GM12878 (cell line): ENCODE results near the gene STARD13. TPM values are rescaled to one million over a fixed set of nuclear protein-coding genes. Genes with fewer than 3 reads are reported as not detected.

ENCODE experiments used
- ATAC-seq: fragments of 200-7000 bp; cut with Tn5 transposase; 3 replicates; pipeline ENCODE4 v1.9.1; 2020; ENCODE audit warnings: mild to moderate bottlenecking, moderate library complexity
- BruUV-seq: library from RNA; stranded (reverse); fragments of 400-500 nt; replicated peaks from 2 replicates; lab custom pipeline; 2021; lab: Mats Ljungman, UMichigan
- CTCF ChIA-PET: fragments of 300-600 bp; sonication (Branson Sonifier 250); formaldehyde crosslinking; extraction: SDS; loops from one replicate; lab custom pipeline; 2021; ENCODE audit warnings: inconsistent platforms; lab: Yijun Ruan, JAX
- POLR2A ChIA-PET: fragments of 350-600 bp; formaldehyde crosslinking; extraction: SDS; loops from one replicate; lab custom pipeline; 2021; ENCODE audit warnings: inconsistent platforms; lab: Charles Lee
- RAD21 ChIA-PET: fragments of 300-600 bp; sonication (Branson Sonifier 250); formaldehyde crosslinking; loops from one replicate; lab custom pipeline; 2023; ENCODE audit warnings: antibody characterized with exemption; ENCODE audit not compliant: unreplicated experiment; lab: Charles Lee
- SMC1A ChIA-PET: fragments of 300-600 bp; sonication (Branson Sonifier 250); formaldehyde crosslinking; loops from one replicate; lab custom pipeline; 2023; ENCODE audit not compliant: unreplicated experiment, uncharacterized antibody; lab: Charles Lee
- DNase-seq: peaks from one replicate; pipeline ENCODE4 v3.0.0-alpha.2; 2011; ENCODE audit warnings: low read depth, low spot score
- FAIRE-seq: peaks from 3 replicates; lab custom pipeline; 2011; peaks lifted over from hg19 to GRCh38; lab: Jason Lieb, UNC
- H2AFZ ChIP-seq: 2 replicates; pipeline ENCODE4 v1.6.0; 2011; ENCODE audit warnings: low read depth, low read length, control low read depth; ENCODE audit not compliant: control insufficient read depth
- H3K27ac ChIP-seq: 2 replicates; pipeline ENCODE4 v1.5.1; 2011; ENCODE audit warnings: control low read depth; ENCODE audit not compliant: control insufficient read depth, insufficient read depth
- H3K27me3 ChIP-seq, 2 experiments: replicated peaks in 1 of 2; 2 replicates each; pipeline versions ENCODE4 v1.6.0 to v1.6.1; 2011; ENCODE audit warnings: low read length in 1 of 2; ENCODE audit not compliant: control insufficient read depth in 2 of 2, insufficient read depth in 2 of 2
- H3K36me3 ChIP-seq, 2 experiments: 2 replicates each; pipeline ENCODE4 v1.5.1; 2011; ENCODE audit warnings: low read length in 1 of 2; ENCODE audit not compliant: control insufficient read depth in 2 of 2, insufficient read depth in 2 of 2
- H3K4me1 ChIP-seq: 2 replicates; pipeline ENCODE4 v1.6.1; 2011; ENCODE audit warnings: mild to moderate bottlenecking, low read length, moderate library complexity, mixed read lengths; ENCODE audit not compliant: control insufficient read depth, insufficient read depth
- H3K4me2 ChIP-seq: 2 replicates; pipeline ENCODE4 v1.6.0; 2011; ENCODE audit warnings: control low read depth; ENCODE audit not compliant: control insufficient read depth, insufficient read depth
- H3K4me3 ChIP-seq: fragments of 200-600 bp; sonication (generic); 2 replicates; pipeline ENCODE4 v1.5.1; 2016
- H3K79me2 ChIP-seq: 2 replicates; pipeline ENCODE4 v1.6.0; 2011; ENCODE audit warnings: low read length; ENCODE audit not compliant: control insufficient read depth, insufficient read depth
- H3K9ac ChIP-seq: 2 replicates; pipeline ENCODE4 v1.8.0; 2011; ENCODE audit warnings: low read length, control low read depth, mixed read lengths; ENCODE audit not compliant: control insufficient read depth, insufficient read depth
- H3K9me3 ChIP-seq: replicated peaks from 3 replicates; pipeline ENCODE4 v1.5.1; 2011; ENCODE audit warnings: mild to moderate bottlenecking, low read length; ENCODE audit not compliant: control insufficient read depth, insufficient read depth
- H4K20me1 ChIP-seq: 2 replicates; pipeline ENCODE4 v1.6.0; 2011; ENCODE audit not compliant: control insufficient read depth, insufficient read depth
- CEBPB ChIP-seq, 2 experiments: fragments of 150-350 bp in 1 of 2; IDR thresholded peaks; 2 replicates each; pipeline ENCODE4 v1.6.1; 2012 to 2014; ENCODE audit warnings: low read depth in 2 of 2, low read length in 2 of 2, borderline replicate concordance in 1 of 2, inconsistent platforms in 1 of 2
- HDAC6 ChIP-seq: fragments of 200-600 bp; sonication (generic); IDR thresholded peaks from one replicate; pipeline ENCODE4 v1.8.0; 2017; ENCODE audit warnings: antibody characterized with exemption; ENCODE audit not compliant: unreplicated experiment
- LARP7 ChIP-seq: fragments of 450-650 bp; IDR thresholded peaks from 2 replicates; pipeline ENCODE4 v1.6.1; 2017; ENCODE audit warnings: mild to moderate bottlenecking
- MEF2B ChIP-seq: fragments of 450-650 bp; IDR thresholded peaks from 2 replicates; pipeline ENCODE4 v1.6.1; 2018; ENCODE audit warnings: mild to moderate bottlenecking, moderate library complexity; ENCODE audit not compliant: partially characterized antibody, poor library complexity, severe bottlenecking
- NRF1 ChIP-seq: conservative IDR thresholded peaks from 2 replicates; pipeline ENCODE4 v1.6.1; 2011; ENCODE audit warnings: mild to moderate bottlenecking, low read depth, low read length, improper control_type of control experiment
- POLR2AphosphoS2 ChIP-seq: IDR thresholded peaks from 2 replicates; pipeline ENCODE4 v1.6.1; 2011; ENCODE audit warnings: low read depth, mild to moderate bottlenecking, low read length, improper control_type of control experiment, moderate library complexity
- RAD51 ChIP-seq: fragments of 450-650 bp; IDR thresholded peaks from 2 replicates; pipeline ENCODE4 v1.6.1; 2016; ENCODE audit warnings: moderate library complexity, mild to moderate bottlenecking, inconsistent platforms
- RELB ChIP-seq: fragments of 450-650 bp; IDR thresholded peaks from 2 replicates; pipeline ENCODE4 v1.6.1; 2017; ENCODE audit warnings: low read depth, mild to moderate bottlenecking, moderate library complexity
- SMC3 ChIP-seq: IDR thresholded peaks from 2 replicates; pipeline ENCODE4 v1.6.1; 2011; ENCODE audit warnings: low read length, improper control_type of control experiment, borderline replicate concordance
- SREBF1 ChIP-seq: IDR thresholded peaks from 2 replicates; pipeline ENCODE4 v1.6.1; 2012; ENCODE audit warnings: mild to moderate bottlenecking, low read length
- SREBF2 ChIP-seq: IDR thresholded peaks from 2 replicates; pipeline ENCODE4 v1.6.1; 2012; ENCODE audit warnings: mild to moderate bottlenecking, low read length
- STAT1 ChIP-seq: fragments of 450-650 bp; conservative IDR thresholded peaks from 2 replicates; pipeline ENCODE4 v1.6.1; 2014; ENCODE audit warnings: antibody characterized with exemption, mild to moderate bottlenecking
- TAF1 ChIP-seq: IDR thresholded peaks from 2 replicates; pipeline ENCODE4 v1.6.1; 2011; ENCODE audit warnings: mild to moderate bottlenecking, low read depth, low read length, borderline replicate concordance
- WGBS: methylation state at CpG from one replicate; pipeline ENCODE4 v1.1.6; 2016; ENCODE audit warnings: low lambda C conversion rate; ENCODE audit not compliant: insufficient replicate concordance, insufficient coverage; ENCODE audit errors: missing lambda C conversion rate; 5-methylcytosine and 5-hydroxymethylcytosine counted together
- in situ Hi-C: fragments of 300-500 bp; cut with MboI; formaldehyde crosslinking; loops from 9 replicates; pipeline ENCODE4 v1.14.3; 2018; ENCODE audit warnings: mixed read lengths
- intact Hi-C: fragments of 100-400 bp; cut with micrococcal nuclease; formaldehyde crosslinking; loops from one replicate; pipeline ENCODE4 v1.14.2; 2022; ENCODE audit not compliant: unreplicated experiment
- polyA plus RNA-seq, 11 experiments: library from polyadenylated mRNA; depleted of rRNA in 4 of 11; unstranded in 6 of 11; stranded (reverse) in 5 of 11; fragments of >200 nt; fragmentation: Nextera tagmentation in 4 of 11; fragmentation: Illumina TruSeq in 1 of 11; extraction: Ambion mirVana in 4 of 11; extraction: Trizol in 1 of 11; gene quantifications; 1 replicate in 1 of 11; 2 replicates in 10 of 11; pipeline versions ENCODE4 v1.2.1 to v1.2.3, GENCODE V29; 2011 to 2016; ENCODE audit warnings: inconsistent platforms in 2 of 11, missing spikeins in 2 of 11, low read depth in 1 of 11
- total RNA-seq, 4 experiments: library from RNA; depleted of rRNA in 3 of 4; stranded (reverse); fragments of >200 nt in 3 of 4; fragmentation: Illumina TruSeq in 1 of 4; extraction: Trizol in 1 of 4; gene quantifications; 2 replicates each; pipeline versions ENCODE4 v1.2.1 to v1.2.3, GENCODE V29; 2013 to 2021

The STARD13 gene
- total and polyA plus RNA-seq, 10 of the 15 experiments (the other 5 are each of a cell fraction or from before 2014, with no cell fraction given) = 4.0 to 41.6 (median 10.1) TPM

GRCh38 chr13:33279414-33280278 is 5.9 kb downstream of the STARD13 start (continued):
- no peak for TF ChIP-seq RAD51
- TF ChIP-seq MEF2B = no peak
- no peak for TF ChIP-seq POLR2AphosphoS2
- no peak for TF ChIP-seq SREBF2
- TF ChIP-seq RELB = no peak

GRCh38 chr13:33278913-33279312 is 6.6 kb downstream of the STARD13 start:
- no peak overlapping the region for H3K27ac ChIP-seq
- no peak overlapping the region for H3K4me3 ChIP-seq
- CTCF ChIA-PET = no interaction called here
- no peaks in the 10 kb centered on the region for H3K36me3 ChIP-seq
- in situ Hi-C loops (no loop called here), intact Hi-C loops (no loop called here)
- H3K27me3 ChIP-seq = no peaks in the 10 kb centered on the region
- H3K79me2 ChIP-seq = no peaks in the 10 kb centered on the region
- FAIRE-seq = no peak
- TF ChIP-seq TAF1 (no peak), HDAC6 (no peak), NRF1 (no peak), SREBF1 (no peak), STAT1 (no peak), LARP7 (no peak), SMC3 (no peak), CEBPB (IDR thresholded peaks at IDR 0.05; ENCODE audit: borderline replicate concordance in 1 of 2, low read depth in 2 of 2, low read length in 2 of 2) (no peak)
- no peaks in the 10 kb centered on the region for H3K9me3 ChIP-seq
- ATAC-seq = no peak
- RAD21 ChIA-PET = no interaction called here
- POLR2A ChIA-PET = no interaction called here
- H3K4me2 ChIP-seq = no peak overlapping the region
- no peaks in the 10 kb centered on the region for H4K20me1 ChIP-seq
- H3K4me1 ChIP-seq = no peaks in the 10 kb centered on the region
- SMC1A ChIA-PET = no interaction called here
- H3K9ac ChIP-seq = no peak overlapping the region
- no TSS peak for BruUV-seq
- DNase-seq = no peak
- 0% methylated on average over 1 of the region's 1 CpG for WGBS
- H2AFZ ChIP-seq = no peak overlapping the region
